K562 (cell line): ENCODE data around the gene PPP1R9B. TPM values are rescaled to one million over a fixed set of nuclear protein-coding genes. Genes with fewer than 3 reads are reported as not detected.

Experiments
- CTCFL ChIP-seq: IDR thresholded peaks from 2 replicates; pipeline ENCODE4 v1.6.1; 2011; ENCODE audit warnings: borderline replicate concordance, low read depth, mild to moderate bottlenecking, moderate library complexity, low read length; ENCODE audit not compliant: insufficient read depth, poor library complexity, severe bottlenecking
- E2F8 ChIP-seq: fragments of 450-650 bp; IDR thresholded peaks from 2 replicates; pipeline ENCODE4 v1.7.1; 2018; ENCODE audit warnings: mild to moderate bottlenecking, low read depth; ENCODE audit not compliant: partially characterized antibody
- HNRNPLL ChIP-seq: fragments of 200-400 bp; formaldehyde crosslinking; IDR thresholded peaks from 2 replicates; pipeline ENCODE4 v1.6.1; 2017; ENCODE audit warnings: low read length, low read depth, mild to moderate bottlenecking; ENCODE audit not compliant: poor library complexity, severe bottlenecking
- MAFK ChIP-seq: IDR thresholded peaks from 2 replicates; pipeline ENCODE4 v1.6.1; 2011; ENCODE audit warnings: low read length, improper control_type of control experiment
- MTA3 ChIP-seq: fragments of 450-650 bp; formaldehyde crosslinking; IDR thresholded peaks from 2 replicates; pipeline ENCODE4 v1.6.1; 2017; ENCODE audit warnings: mild to moderate bottlenecking, borderline replicate concordance
- SIN3B ChIP-seq: fragments of 450-650 bp; IDR thresholded peaks from 2 replicates; pipeline ENCODE4 v1.6.1; 2017; ENCODE audit warnings: low read depth, mild to moderate bottlenecking, moderate library complexity
- TAF15 ChIP-seq: fragments of 200-400 bp; formaldehyde crosslinking; IDR thresholded peaks from 2 replicates; pipeline ENCODE4 v1.6.1; 2017; ENCODE audit warnings: mild to moderate bottlenecking, low read depth, low read length, moderate library complexity
- TGIF2 ChIP-seq: sonication (generic); formaldehyde crosslinking; IDR thresholded peaks from 2 replicates; pipeline ENCODE4 v1.8.1; 2022; ENCODE audit warnings: mild to moderate bottlenecking, missing genetic modification reagents, moderate library complexity
- polyA plus RNA-seq, 8 experiments: library from polyadenylated mRNA; depleted of rRNA in 4 of 8; stranded (reverse) in 5 of 8; unstranded in 3 of 8; fragments of >200 nt; fragmentation: Nextera tagmentation in 2 of 8; fragmentation: Illumina TruSeq in 1 of 8; extraction: Ambion mirVana in 2 of 8; extraction: Trizol in 1 of 8; gene quantifications; 2 replicates each; pipeline versions ENCODE4 v1.2.1 to v1.2.3, GENCODE V29; 2011 to 2014; ENCODE audit warnings: inconsistent platforms in 1 of 8, missing spikeins in 1 of 8
- total RNA-seq, 7 experiments: library from RNA; depleted of rRNA in 6 of 7; stranded (reverse); fragments of >200 nt in 6 of 7; fragmentation: Illumina TruSeq in 2 of 7; extraction: Trizol in 2 of 7; gene quantifications; 2 replicates each; pipeline versions ENCODE4 v1.2.1 to v1.2.3, GENCODE V29; 2011 to 2021; ENCODE audit warnings: low replicate concordance in 1 of 7
- TF ChIP-seq, protein P1 (sequence below): fragments of 450-650 bp; IDR thresholded peaks from 2 replicates; pipeline ENCODE4 v1.6.1; 2016; ENCODE audit warnings: mild to moderate bottlenecking, moderate library complexity

Gene PPP1R9B
- total and polyA plus RNA-seq, 9 of the 15 experiments (the other 6 are each of a cell fraction or from before 2014, with no cell fraction given): 0.10 to 63.5 (median 24.7) TPM

GRCh38 chr17:50149417-50150353 is 792 bp downstream of the PPP1R9B start (continued):
- no peak for TF ChIP-seq E2F8
- TF ChIP-seq HNRNPLL: peak; percentile 97
- 0 out of 2 replicates have a peak, but pooled peaks have one; percentile 46 for TF ChIP-seq SIN3B
- TF ChIP-seq TAF15: no peak
- TF ChIP-seq CTCFL: peak; percentile 86
- TF ChIP-seq, protein P1, sequence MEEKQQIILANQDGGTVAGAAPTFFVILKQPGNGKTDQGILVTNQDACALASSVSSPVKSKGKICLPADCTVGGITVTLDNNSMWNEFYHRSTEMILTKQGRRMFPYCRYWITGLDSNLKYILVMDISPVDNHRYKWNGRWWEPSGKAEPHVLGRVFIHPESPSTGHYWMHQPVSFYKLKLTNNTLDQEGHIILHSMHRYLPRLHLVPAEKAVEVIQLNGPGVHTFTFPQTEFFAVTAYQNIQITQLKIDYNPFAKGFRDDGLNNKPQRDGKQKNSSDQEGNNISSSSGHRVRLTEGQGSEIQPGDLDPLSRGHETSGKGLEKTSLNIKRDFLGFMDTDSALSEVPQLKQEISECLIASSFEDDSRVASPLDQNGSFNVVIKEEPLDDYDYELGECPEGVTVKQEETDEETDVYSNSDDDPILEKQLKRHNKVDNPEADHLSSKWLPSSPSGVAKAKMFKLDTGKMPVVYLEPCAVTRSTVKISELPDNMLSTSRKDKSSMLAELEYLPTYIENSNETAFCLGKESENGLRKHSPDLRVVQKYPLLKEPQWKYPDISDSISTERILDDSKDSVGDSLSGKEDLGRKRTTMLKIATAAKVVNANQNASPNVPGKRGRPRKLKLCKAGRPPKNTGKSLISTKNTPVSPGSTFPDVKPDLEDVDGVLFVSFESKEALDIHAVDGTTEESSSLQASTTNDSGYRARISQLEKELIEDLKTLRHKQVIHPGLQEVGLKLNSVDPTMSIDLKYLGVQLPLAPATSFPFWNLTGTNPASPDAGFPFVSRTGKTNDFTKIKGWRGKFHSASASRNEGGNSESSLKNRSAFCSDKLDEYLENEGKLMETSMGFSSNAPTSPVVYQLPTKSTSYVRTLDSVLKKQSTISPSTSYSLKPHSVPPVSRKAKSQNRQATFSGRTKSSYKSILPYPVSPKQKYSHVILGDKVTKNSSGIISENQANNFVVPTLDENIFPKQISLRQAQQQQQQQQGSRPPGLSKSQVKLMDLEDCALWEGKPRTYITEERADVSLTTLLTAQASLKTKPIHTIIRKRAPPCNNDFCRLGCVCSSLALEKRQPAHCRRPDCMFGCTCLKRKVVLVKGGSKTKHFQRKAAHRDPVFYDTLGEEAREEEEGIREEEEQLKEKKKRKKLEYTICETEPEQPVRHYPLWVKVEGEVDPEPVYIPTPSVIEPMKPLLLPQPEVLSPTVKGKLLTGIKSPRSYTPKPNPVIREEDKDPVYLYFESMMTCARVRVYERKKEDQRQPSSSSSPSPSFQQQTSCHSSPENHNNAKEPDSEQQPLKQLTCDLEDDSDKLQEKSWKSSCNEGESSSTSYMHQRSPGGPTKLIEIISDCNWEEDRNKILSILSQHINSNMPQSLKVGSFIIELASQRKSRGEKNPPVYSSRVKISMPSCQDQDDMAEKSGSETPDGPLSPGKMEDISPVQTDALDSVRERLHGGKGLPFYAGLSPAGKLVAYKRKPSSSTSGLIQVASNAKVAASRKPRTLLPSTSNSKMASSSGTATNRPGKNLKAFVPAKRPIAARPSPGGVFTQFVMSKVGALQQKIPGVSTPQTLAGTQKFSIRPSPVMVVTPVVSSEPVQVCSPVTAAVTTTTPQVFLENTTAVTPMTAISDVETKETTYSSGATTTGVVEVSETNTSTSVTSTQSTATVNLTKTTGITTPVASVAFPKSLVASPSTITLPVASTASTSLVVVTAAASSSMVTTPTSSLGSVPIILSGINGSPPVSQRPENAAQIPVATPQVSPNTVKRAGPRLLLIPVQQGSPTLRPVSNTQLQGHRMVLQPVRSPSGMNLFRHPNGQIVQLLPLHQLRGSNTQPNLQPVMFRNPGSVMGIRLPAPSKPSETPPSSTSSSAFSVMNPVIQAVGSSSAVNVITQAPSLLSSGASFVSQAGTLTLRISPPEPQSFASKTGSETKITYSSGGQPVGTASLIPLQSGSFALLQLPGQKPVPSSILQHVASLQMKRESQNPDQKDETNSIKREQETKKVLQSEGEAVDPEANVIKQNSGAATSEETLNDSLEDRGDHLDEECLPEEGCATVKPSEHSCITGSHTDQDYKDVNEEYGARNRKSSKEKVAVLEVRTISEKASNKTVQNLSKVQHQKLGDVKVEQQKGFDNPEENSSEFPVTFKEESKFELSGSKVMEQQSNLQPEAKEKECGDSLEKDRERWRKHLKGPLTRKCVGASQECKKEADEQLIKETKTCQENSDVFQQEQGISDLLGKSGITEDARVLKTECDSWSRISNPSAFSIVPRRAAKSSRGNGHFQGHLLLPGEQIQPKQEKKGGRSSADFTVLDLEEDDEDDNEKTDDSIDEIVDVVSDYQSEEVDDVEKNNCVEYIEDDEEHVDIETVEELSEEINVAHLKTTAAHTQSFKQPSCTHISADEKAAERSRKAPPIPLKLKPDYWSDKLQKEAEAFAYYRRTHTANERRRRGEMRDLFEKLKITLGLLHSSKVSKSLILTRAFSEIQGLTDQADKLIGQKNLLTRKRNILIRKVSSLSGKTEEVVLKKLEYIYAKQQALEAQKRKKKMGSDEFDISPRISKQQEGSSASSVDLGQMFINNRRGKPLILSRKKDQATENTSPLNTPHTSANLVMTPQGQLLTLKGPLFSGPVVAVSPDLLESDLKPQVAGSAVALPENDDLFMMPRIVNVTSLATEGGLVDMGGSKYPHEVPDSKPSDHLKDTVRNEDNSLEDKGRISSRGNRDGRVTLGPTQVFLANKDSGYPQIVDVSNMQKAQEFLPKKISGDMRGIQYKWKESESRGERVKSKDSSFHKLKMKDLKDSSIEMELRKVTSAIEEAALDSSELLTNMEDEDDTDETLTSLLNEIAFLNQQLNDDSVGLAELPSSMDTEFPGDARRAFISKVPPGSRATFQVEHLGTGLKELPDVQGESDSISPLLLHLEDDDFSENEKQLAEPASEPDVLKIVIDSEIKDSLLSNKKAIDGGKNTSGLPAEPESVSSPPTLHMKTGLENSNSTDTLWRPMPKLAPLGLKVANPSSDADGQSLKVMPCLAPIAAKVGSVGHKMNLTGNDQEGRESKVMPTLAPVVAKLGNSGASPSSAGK: peak; percentile 23; the same call in 1 of the 2 replicates
- TF ChIP-seq TGIF2: no peak
- no peak for TF ChIP-seq MAFK
- peak; percentile 74; the same call in 1 of the 2 replicates for TF ChIP-seq MTA3
